Panc1 (cell line): ENCODE data around the gene SLC9A9.

Source experiments
- POLR2AphosphoS5 ChIP-seq: IDR thresholded peaks from 2 replicates; pipeline ENCODE4 v1.6.1; 2012; ENCODE audit warnings: mild to moderate bottlenecking, low read depth, low read length, moderate library complexity
- SIN3A ChIP-seq: IDR thresholded peaks from 2 replicates; pipeline ENCODE4 v1.6.1; 2012; ENCODE audit warnings: low read depth, mild to moderate bottlenecking, low read length, moderate library complexity, borderline replicate concordance; ENCODE audit not compliant: insufficient read depth
- TCF7L2 ChIP-seq: IDR thresholded peaks from 2 replicates; pipeline ENCODE4 v1.6.1; 2011; ENCODE audit warnings: mild to moderate bottlenecking, low read depth, low read length, inconsistent platforms
- TF ChIP-seq, protein P1 (sequence below): fragments of 450-650 bp; IDR thresholded peaks from 2 replicates; pipeline ENCODE4 v1.5.1; 2017; ENCODE audit warnings: mild to moderate bottlenecking
- TF ChIP-seq, protein P2 (sequence below), 2 experiments: IDR thresholded peaks; 2 replicates each; pipeline ENCODE4 v1.6.1; 2011 to 2012; ENCODE audit warnings: low read depth in 2 of 2, control low read depth in 1 of 2, low read length in 1 of 2, mild to moderate bottlenecking in 1 of 2, moderate library complexity in 1 of 2; ENCODE audit not compliant: insufficient read depth in 1 of 2

DNA sequence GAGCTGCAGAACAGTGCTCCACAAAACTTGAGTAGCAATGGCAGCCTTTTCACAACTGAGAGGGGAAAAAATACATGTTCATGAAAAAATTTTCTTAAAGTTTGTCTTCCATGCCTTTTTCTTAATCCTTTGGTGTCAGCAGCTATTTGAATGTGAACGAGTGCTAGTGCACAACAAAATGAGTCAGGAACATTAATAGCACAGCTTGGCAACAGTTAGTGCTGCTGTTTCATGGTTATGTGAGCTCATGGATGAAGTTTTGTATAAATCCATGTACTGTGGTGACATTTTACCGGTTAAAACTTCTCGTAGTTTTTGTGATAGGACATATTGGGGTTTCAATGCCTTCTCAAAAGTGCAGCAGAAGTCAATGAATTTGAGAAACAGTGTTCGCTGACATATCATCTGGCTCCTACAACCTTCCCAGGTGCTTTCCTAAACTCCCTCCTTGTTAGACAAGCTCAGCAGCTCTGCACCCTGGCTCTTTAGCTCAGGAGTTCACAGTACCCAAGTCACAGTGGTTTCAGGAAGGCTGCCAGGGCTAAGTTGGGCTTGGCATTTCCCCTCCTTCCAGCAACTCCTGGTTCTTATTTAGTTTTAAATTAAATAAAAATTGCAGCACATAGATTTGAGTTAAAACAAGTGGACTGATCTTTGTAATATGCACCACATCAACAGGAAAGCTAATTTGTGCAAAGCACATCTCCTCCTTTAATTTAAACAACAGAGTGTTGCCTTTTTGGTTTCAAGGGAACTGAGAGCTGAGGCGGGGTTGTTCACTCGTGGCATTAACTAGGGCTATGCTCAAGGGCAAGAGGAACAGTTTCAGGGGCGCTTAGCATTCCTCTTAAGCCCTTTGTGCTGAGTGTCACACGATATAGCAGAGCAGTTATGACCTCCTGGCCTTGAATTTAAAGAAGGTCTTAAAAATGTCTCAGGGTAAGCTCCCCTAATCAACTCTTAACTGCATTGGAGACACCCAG lies 365.9 kb downstream of the SLC9A9 start:
- TF ChIP-seq, protein P1, sequence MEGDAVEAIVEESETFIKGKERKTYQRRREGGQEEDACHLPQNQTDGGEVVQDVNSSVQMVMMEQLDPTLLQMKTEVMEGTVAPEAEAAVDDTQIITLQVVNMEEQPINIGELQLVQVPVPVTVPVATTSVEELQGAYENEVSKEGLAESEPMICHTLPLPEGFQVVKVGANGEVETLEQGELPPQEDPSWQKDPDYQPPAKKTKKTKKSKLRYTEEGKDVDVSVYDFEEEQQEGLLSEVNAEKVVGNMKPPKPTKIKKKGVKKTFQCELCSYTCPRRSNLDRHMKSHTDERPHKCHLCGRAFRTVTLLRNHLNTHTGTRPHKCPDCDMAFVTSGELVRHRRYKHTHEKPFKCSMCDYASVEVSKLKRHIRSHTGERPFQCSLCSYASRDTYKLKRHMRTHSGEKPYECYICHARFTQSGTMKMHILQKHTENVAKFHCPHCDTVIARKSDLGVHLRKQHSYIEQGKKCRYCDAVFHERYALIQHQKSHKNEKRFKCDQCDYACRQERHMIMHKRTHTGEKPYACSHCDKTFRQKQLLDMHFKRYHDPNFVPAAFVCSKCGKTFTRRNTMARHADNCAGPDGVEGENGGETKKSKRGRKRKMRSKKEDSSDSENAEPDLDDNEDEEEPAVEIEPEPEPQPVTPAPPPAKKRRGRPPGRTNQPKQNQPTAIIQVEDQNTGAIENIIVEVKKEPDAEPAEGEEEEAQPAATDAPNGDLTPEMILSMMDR: no peak
- no peak for TF ChIP-seq POLR2AphosphoS5
- TF ChIP-seq, protein P2, sequence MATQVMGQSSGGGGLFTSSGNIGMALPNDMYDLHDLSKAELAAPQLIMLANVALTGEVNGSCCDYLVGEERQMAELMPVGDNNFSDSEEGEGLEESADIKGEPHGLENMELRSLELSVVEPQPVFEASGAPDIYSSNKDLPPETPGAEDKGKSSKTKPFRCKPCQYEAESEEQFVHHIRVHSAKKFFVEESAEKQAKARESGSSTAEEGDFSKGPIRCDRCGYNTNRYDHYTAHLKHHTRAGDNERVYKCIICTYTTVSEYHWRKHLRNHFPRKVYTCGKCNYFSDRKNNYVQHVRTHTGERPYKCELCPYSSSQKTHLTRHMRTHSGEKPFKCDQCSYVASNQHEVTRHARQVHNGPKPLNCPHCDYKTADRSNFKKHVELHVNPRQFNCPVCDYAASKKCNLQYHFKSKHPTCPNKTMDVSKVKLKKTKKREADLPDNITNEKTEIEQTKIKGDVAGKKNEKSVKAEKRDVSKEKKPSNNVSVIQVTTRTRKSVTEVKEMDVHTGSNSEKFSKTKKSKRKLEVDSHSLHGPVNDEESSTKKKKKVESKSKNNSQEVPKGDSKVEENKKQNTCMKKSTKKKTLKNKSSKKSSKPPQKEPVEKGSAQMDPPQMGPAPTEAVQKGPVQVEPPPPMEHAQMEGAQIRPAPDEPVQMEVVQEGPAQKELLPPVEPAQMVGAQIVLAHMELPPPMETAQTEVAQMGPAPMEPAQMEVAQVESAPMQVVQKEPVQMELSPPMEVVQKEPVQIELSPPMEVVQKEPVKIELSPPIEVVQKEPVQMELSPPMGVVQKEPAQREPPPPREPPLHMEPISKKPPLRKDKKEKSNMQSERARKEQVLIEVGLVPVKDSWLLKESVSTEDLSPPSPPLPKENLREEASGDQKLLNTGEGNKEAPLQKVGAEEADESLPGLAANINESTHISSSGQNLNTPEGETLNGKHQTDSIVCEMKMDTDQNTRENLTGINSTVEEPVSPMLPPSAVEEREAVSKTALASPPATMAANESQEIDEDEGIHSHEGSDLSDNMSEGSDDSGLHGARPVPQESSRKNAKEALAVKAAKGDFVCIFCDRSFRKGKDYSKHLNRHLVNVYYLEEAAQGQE (IDR thresholded peaks at IDR 0.05; ENCODE audit: insufficient read depth in 1 of 2, low read depth in 2 of 2, low read length in 1 of 2): no peak
- TF ChIP-seq SIN3A: no peak
- no peak for TF ChIP-seq TCF7L2
